ENCODE measurements around the gene ACIN1.
A peak's percentile ranks its signal among the peaks of the same experiment; 100 is the strongest.

Gene ACIN1

GRCh38 chr14:23043145-23043544 is 51.8 kb downstream of the ACIN1 start:
- Histone ChIP-seq H3K27me3 (ENCODE audit: control insufficient read depth in 2 of 2, insufficient read depth in 2 of 2, low read length in 2 of 2) (no peaks in the 10 kb centered on the region), H3K4me3 (ENCODE audit: low read length in 2 of 2) (no peak overlapping the region), H3K9ac (ENCODE audit: low read depth in 1 of 2, low read length in 2 of 2) (no peak overlapping the region), H3K36me3 (ENCODE audit: control insufficient read depth in 2 of 2, insufficient read depth in 2 of 2, low read length in 2 of 2) (no peaks in the 10 kb centered on the region), H3K9me3 (ENCODE audit: control insufficient read depth in 2 of 2, low read length in 2 of 2) (no peaks in the 10 kb centered on the region), H3K27ac (ENCODE audit: low read depth in 2 of 2, low read length in 2 of 2) (no peak overlapping the region), H3K4me1 (ENCODE audit: control insufficient read depth in 2 of 2, insufficient read depth in 2 of 2, low read length in 2 of 2) (no peaks in the 10 kb centered on the region)

GRCh38 chr14:23042162-23042965 is 52.6 kb downstream of the ACIN1 start, which contains the start of gene PSMB11:
TSS of gene PSMB11 (plus strand) at chr14:23042212. CDS start at chr14:23042226, 14 bp downstream.
- H3K9me3 ChIP-seq (ENCODE audit: control insufficient read depth in 2 of 2, low read length in 2 of 2) = no peaks in the 10 kb centered on the region
- no peaks in the 10 kb centered on the region for H3K27me3 ChIP-seq (ENCODE audit: control insufficient read depth in 2 of 2, insufficient read depth in 2 of 2, low read length in 2 of 2)
- H3K27ac ChIP-seq (ENCODE audit: low read depth in 2 of 2, low read length in 2 of 2) = no peak within 1 kb of the TSS
- no peaks in the 10 kb centered on the region for H3K4me1 ChIP-seq (ENCODE audit: control insufficient read depth in 2 of 2, insufficient read depth in 2 of 2, low read length in 2 of 2)
- no peaks in the 10 kb centered on the region for H3K36me3 ChIP-seq (ENCODE audit: control insufficient read depth in 2 of 2, insufficient read depth in 2 of 2, low read length in 2 of 2)
- no peak within 1 kb of the TSS for H3K4me3 ChIP-seq (ENCODE audit: low read length in 2 of 2)
- H3K9ac ChIP-seq (ENCODE audit: low read depth in 1 of 2, low read length in 2 of 2) = no peak within 1 kb of the TSS

- Histone ChIP-seq H3K9ac (ENCODE audit: low read depth in 1 of 2, low read length in 2 of 2) (no peak overlapping the region), H3K4me3 (ENCODE audit: low read length in 2 of 2) (no peak overlapping the region), H3K27me3 (ENCODE audit: control insufficient read depth in 2 of 2, insufficient read depth in 2 of 2, low read length in 2 of 2) (no peaks in the 10 kb centered on the region), H3K9me3 (ENCODE audit: control insufficient read depth in 2 of 2, low read length in 2 of 2) (no peaks in the 10 kb centered on the region), H3K36me3 (ENCODE audit: control insufficient read depth in 2 of 2, insufficient read depth in 2 of 2, low read length in 2 of 2) (no peaks in the 10 kb centered on the region), H3K27ac (ENCODE audit: low read depth in 2 of 2, low read length in 2 of 2) (no peak overlapping the region), H3K4me1 (ENCODE audit: control insufficient read depth in 2 of 2, insufficient read depth in 2 of 2, low read length in 2 of 2) (no peaks in the 10 kb centered on the region)
These were observed 53.2 kb downstream of the ACIN1 start for GRCh38 chr14:23041729-23042128.

- Histone ChIP-seq H3K9ac (ENCODE audit: low read depth in 1 of 2, low read length in 2 of 2) (no peak overlapping the region), H3K4me1 (ENCODE audit: control insufficient read depth in 2 of 2, insufficient read depth in 2 of 2, low read length in 2 of 2) (no peaks in the 10 kb centered on the region), H3K4me3 (ENCODE audit: low read length in 2 of 2) (no peak overlapping the region), H3K27me3 (ENCODE audit: control insufficient read depth in 2 of 2, insufficient read depth in 2 of 2, low read length in 2 of 2) (no peaks in the 10 kb centered on the region), H3K36me3 (ENCODE audit: control insufficient read depth in 2 of 2, insufficient read depth in 2 of 2, low read length in 2 of 2) (no peaks in the 10 kb centered on the region), H3K9me3 (ENCODE audit: control insufficient read depth in 2 of 2, low read length in 2 of 2) (no peaks in the 10 kb centered on the region), H3K27ac (ENCODE audit: low read depth in 2 of 2, low read length in 2 of 2) (no peak overlapping the region)
These were observed 54.8 kb downstream of the ACIN1 start for GRCh38 chr14:23040100-23040499.

GRCh38 chr14:23035303-23036144 is 59.4 kb downstream of the ACIN1 start:
- Histone ChIP-seq H3K27me3 (ENCODE audit: control insufficient read depth in 2 of 2, insufficient read depth in 2 of 2, low read length in 2 of 2) (no peaks in the 10 kb centered on the region), H3K4me3 (ENCODE audit: low read length in 2 of 2) (peak overlapping the region; percentile 81 to 92), H3K9ac (ENCODE audit: low read depth in 1 of 2, low read length in 2 of 2) (peak overlapping the region; percentile 68 to 90)

GRCh38 chr14:23034498-23035302 is 60.2 kb downstream of the ACIN1 start, which contains the start of gene PSMB5:
TSS of gene PSMB5 (minus strand) at chr14:23034900. CDS start at chr14:23034881, 19 bp downstream.
- H3K9me3 ChIP-seq (ENCODE audit: control insufficient read depth in 2 of 2, low read length in 2 of 2) = no peaks in the 10 kb centered on the region
- H3K4me3 ChIP-seq (ENCODE audit: low read length in 2 of 2) = peak within 1 kb of the TSS; percentile 81 to 92
- H3K27me3 ChIP-seq (ENCODE audit: control insufficient read depth in 2 of 2, insufficient read depth in 2 of 2, low read length in 2 of 2) = no peaks in the 10 kb centered on the region
- H3K36me3 ChIP-seq (ENCODE audit: control insufficient read depth in 2 of 2, insufficient read depth in 2 of 2, low read length in 2 of 2) = peaks cover 14 to 17% of the 10 kb centered on the region in 2 donors
- H3K9ac ChIP-seq (ENCODE audit: low read depth in 1 of 2, low read length in 2 of 2) = peak within 1 kb of the TSS; percentile 68 to 90
- H3K4me1 ChIP-seq (ENCODE audit: control insufficient read depth in 2 of 2, insufficient read depth in 2 of 2, low read length in 2 of 2) = peaks cover 8 to 12% of the 10 kb centered on the region in 2 donors
- H3K27ac ChIP-seq (ENCODE audit: low read depth in 2 of 2, low read length in 2 of 2) = peak within 1 kb of the TSS; percentile 89 to 95

More at GRCh38 chr14:23035303-23036144, 59.4 kb downstream of the ACIN1 start:
- H3K4me1 ChIP-seq (ENCODE audit: control insufficient read depth in 2 of 2, insufficient read depth in 2 of 2, low read length in 2 of 2) = peaks cover 8 to 12% of the 10 kb centered on the region in 2 donors
- H3K9me3 ChIP-seq (ENCODE audit: control insufficient read depth in 2 of 2, low read length in 2 of 2) = no peaks in the 10 kb centered on the region
- peak overlapping the region; percentile 89 to 95 for H3K27ac ChIP-seq (ENCODE audit: low read depth in 2 of 2, low read length in 2 of 2)
- peaks cover 14 to 17% of the 10 kb centered on the region in 2 donors for H3K36me3 ChIP-seq (ENCODE audit: control insufficient read depth in 2 of 2, insufficient read depth in 2 of 2, low read length in 2 of 2)

- peak overlapping the region; percentile 81 to 92 for H3K4me3 ChIP-seq (ENCODE audit: low read length in 2 of 2)
- H3K36me3 ChIP-seq (ENCODE audit: control insufficient read depth in 2 of 2, insufficient read depth in 2 of 2, low read length in 2 of 2) = peaks cover 14 to 17% of the 10 kb centered on the region in 2 donors
- H3K27ac ChIP-seq (ENCODE audit: low read depth in 2 of 2, low read length in 2 of 2) = peak overlapping the region; percentile 89 to 95
These were observed 61.0 kb downstream of the ACIN1 start for GRCh38 chr14:23033801-23034497.

GRCh38 chr14:23033251-23033727 is 61.6 kb downstream of the ACIN1 start:
- no peak overlapping the region for H3K27ac ChIP-seq (ENCODE audit: low read depth in 2 of 2, low read length in 2 of 2)
- H3K9me3 ChIP-seq (ENCODE audit: control insufficient read depth in 2 of 2, low read length in 2 of 2) = no peaks in the 10 kb centered on the region
- no peak overlapping the region for H3K9ac ChIP-seq (ENCODE audit: low read depth in 1 of 2, low read length in 2 of 2)
- H3K4me1 ChIP-seq (ENCODE audit: control insufficient read depth in 2 of 2, insufficient read depth in 2 of 2, low read length in 2 of 2) = peaks cover 11 to 12% of the 10 kb centered on the region in 2 donors
- H3K27me3 ChIP-seq (ENCODE audit: control insufficient read depth in 2 of 2, insufficient read depth in 2 of 2, low read length in 2 of 2) = no peaks in the 10 kb centered on the region
- H3K4me3 ChIP-seq (ENCODE audit: low read length in 2 of 2) = peak overlapping the region in 1 of 2 donors; percentile 81
- peaks cover 17 to 19% of the 10 kb centered on the region in 2 donors for H3K36me3 ChIP-seq (ENCODE audit: control insufficient read depth in 2 of 2, insufficient read depth in 2 of 2, low read length in 2 of 2)

More at GRCh38 chr14:23033801-23034497, 61.0 kb downstream of the ACIN1 start:
- Histone ChIP-seq H3K9ac (ENCODE audit: low read depth in 1 of 2, low read length in 2 of 2) (peak overlapping the region; percentile 68 to 90), H3K27me3 (ENCODE audit: control insufficient read depth in 2 of 2, insufficient read depth in 2 of 2, low read length in 2 of 2) (no peaks in the 10 kb centered on the region), H3K4me1 (ENCODE audit: control insufficient read depth in 2 of 2, insufficient read depth in 2 of 2, low read length in 2 of 2) (peaks cover 11 to 12% of the 10 kb centered on the region in 2 donors), H3K9me3 (ENCODE audit: control insufficient read depth in 2 of 2, low read length in 2 of 2) (no peaks in the 10 kb centered on the region)

GRCh38 chr14:23030936-23031335 is 64.0 kb downstream of the ACIN1 start:
- H3K36me3 ChIP-seq (ENCODE audit: control insufficient read depth in 2 of 2, insufficient read depth in 2 of 2, low read length in 2 of 2) = peaks cover 21 to 22% of the 10 kb centered on the region in 2 donors
- H3K4me1 ChIP-seq (ENCODE audit: control insufficient read depth in 2 of 2, insufficient read depth in 2 of 2, low read length in 2 of 2) = peaks cover 11 to 12% of the 10 kb centered on the region in 2 donors
- H3K4me3 ChIP-seq (ENCODE audit: low read length in 2 of 2) = no peak overlapping the region
- no peaks in the 10 kb centered on the region for H3K27me3 ChIP-seq (ENCODE audit: control insufficient read depth in 2 of 2, insufficient read depth in 2 of 2, low read length in 2 of 2)
- H3K9me3 ChIP-seq (ENCODE audit: control insufficient read depth in 2 of 2, low read length in 2 of 2) = no peaks in the 10 kb centered on the region
- no peak overlapping the region for H3K27ac ChIP-seq (ENCODE audit: low read depth in 2 of 2, low read length in 2 of 2)
- no peak overlapping the region for H3K9ac ChIP-seq (ENCODE audit: low read depth in 1 of 2, low read length in 2 of 2)

Data from mucosa of rectum (tissue), 2 donors.